PC-9 (cell line): ENCODE results near the gene CBR4. TPM values are rescaled to one million over a fixed set of nuclear protein-coding genes. Genes with fewer than 3 reads are reported as not detected.

Experiments used
- BruUV-seq: library from RNA; stranded (reverse); fragments of 400-500 nt; replicated peaks from 2 replicates; lab custom pipeline; 2021; lab: Mats Ljungman, UMichigan
- CTCF ChIA-PET: fragments of 300-600 bp; sonication (Branson Sonifier 250); formaldehyde crosslinking; loops from one replicate; lab custom pipeline; 2022; ENCODE audit warnings: antibody characterized with exemption; lab: Charles Lee
- POLR2A ChIA-PET: fragments of 300-600 bp; sonication (Branson Sonifier 250); formaldehyde crosslinking; loops from one replicate; lab custom pipeline; 2022; ENCODE audit warnings: antibody characterized with exemption; ENCODE audit not compliant: unreplicated experiment; lab: Charles Lee
- DNase-seq, 2 experiments: peaks; one replicate each; pipeline versions ENCODE4 v3.0.0 to v3.0.0-alpha.2; 2015 to 2022; ENCODE audit warnings: mixed read lengths in 1 of 2
- H2AFZ ChIP-seq: fragments of 200-600 bp; sonication (generic); 2 replicates; pipeline ENCODE4 v1.8.1; 2017; ENCODE audit warnings: antibody characterized with exemption
- H3F3A ChIP-seq: fragments of 200-600 bp; sonication (generic); 2 replicates; pipeline ENCODE4 v1.8.1; 2017; ENCODE audit warnings: antibody characterized with exemption, mild to moderate bottlenecking, low read depth; ENCODE audit not compliant: insufficient read depth
- H3K27ac ChIP-seq: fragments of 200-600 bp; sonication (generic); 2 replicates; pipeline ENCODE4 v1.6.1; 2016; ENCODE audit warnings: mixed run types
- H3K27me3 ChIP-seq: fragments of 200-600 bp; sonication (generic); 2 replicates; pipeline ENCODE4 v1.6.1; 2016; ENCODE audit warnings: low read depth, mixed run types; ENCODE audit not compliant: insufficient read depth
- H3K36me3 ChIP-seq: fragments of 200-600 bp; sonication (generic); 2 replicates; pipeline ENCODE4 v1.6.1; 2016; ENCODE audit warnings: low read depth, mixed run types
- H3K4me1 ChIP-seq: fragments of 200-600 bp; sonication (generic); replicated peaks from 2 replicates; pipeline ENCODE4 v1.6.1; 2016; ENCODE audit warnings: mixed run types; ENCODE audit not compliant: insufficient read depth
- H3K4me2 ChIP-seq: fragments of 200-600 bp; sonication (generic); 2 replicates; pipeline ENCODE4 v1.6.1; 2017; ENCODE audit warnings: mixed run types
- H3K4me3 ChIP-seq: fragments of 200-600 bp; sonication (generic); 2 replicates; pipeline ENCODE4 v1.6.1; 2016; ENCODE audit warnings: mixed run types
- H3K79me2 ChIP-seq: fragments of 200-600 bp; sonication (generic); 2 replicates; pipeline ENCODE4 v1.6.1; 2017; ENCODE audit warnings: low read depth, mixed run types
- H3K9me2 ChIP-seq: fragments of 200-600 bp; sonication (generic); 2 replicates; pipeline ENCODE4 v1.8.1; 2017; ENCODE audit warnings: mild to moderate bottlenecking; ENCODE audit not compliant: insufficient read depth
- H3K9me3 ChIP-seq: fragments of 200-600 bp; sonication (generic); 2 replicates; pipeline ENCODE4 v1.8.1; 2016; ENCODE audit warnings: low read depth; ENCODE audit not compliant: insufficient read depth
- H4K20me1 ChIP-seq: fragments of 200-600 bp; sonication (generic); 2 replicates; pipeline ENCODE4 v1.8.1; 2017; ENCODE audit not compliant: insufficient read depth
- CTCF ChIP-seq: fragments of 200-600 bp; sonication (generic); conservative IDR thresholded peaks from 2 replicates; pipeline ENCODE4 v1.6.1; 2017; ENCODE audit warnings: mixed run types, antibody characterized with exemption, mild to moderate bottlenecking, moderate library complexity
- EZH2 ChIP-seq: fragments of 200-600 bp; sonication (generic); IDR thresholded peaks from 2 replicates; pipeline ENCODE4 v1.8.0; 2017; ENCODE audit warnings: antibody characterized with exemption, low read depth
- intact Hi-C: fragments of 100-400 bp; cut with micrococcal nuclease; formaldehyde crosslinking; loops from one replicate; pipeline ENCODE4 v1.10.0; 2022; ENCODE audit not compliant: unreplicated experiment
- total RNA-seq: library from RNA; stranded (reverse); gene quantifications from 2 replicates; pipeline ENCODE4 v1.2.3, GENCODE V29; 2021

Gene CBR4
- total RNA-seq, 1 experiment from 2014 or later = 28.9 TPM

GRCh38 chr4:169058312-169058711 lies 48.3 kb upstream of the CBR4 start:
- Histone ChIP-seq H3K4me1 (no peaks in the 10 kb centered on the region), H3K27me3 (no peaks in the 10 kb centered on the region), H4K20me1 (no peaks in the 10 kb centered on the region), H3K79me2 (no peaks in the 10 kb centered on the region), H3K9me3 (no peaks in the 10 kb centered on the region), H3K4me3 (no peak overlapping the region), H3K9me2 (no peaks in the 10 kb centered on the region), H3F3A (no peaks in the 10 kb centered on the region), H3K4me2 (no peak overlapping the region), H2AFZ (no peak overlapping the region), H3K36me3 (no peaks in the 10 kb centered on the region), H3K27ac (no peak overlapping the region)
- no TSS peak for BruUV-seq
- POLR2A ChIA-PET = no interaction called here
- intact Hi-C loops = no loop called here
- DNase-seq = no peak
- TF ChIP-seq EZH2 (no peak), CTCF (no peak)
- CTCF ChIA-PET = no interaction called here

- Histone ChIP-seq H3F3A (no peaks in the 10 kb centered on the region), H3K27ac (no peak overlapping the region), H3K79me2 (no peaks in the 10 kb centered on the region), H3K4me3 (no peak overlapping the region), H3K9me2 (no peaks in the 10 kb centered on the region), H3K4me2 (no peak overlapping the region), H3K36me3 (no peaks in the 10 kb centered on the region), H2AFZ (no peak overlapping the region), H4K20me1 (no peaks in the 10 kb centered on the region), H3K4me1 (no peaks in the 10 kb centered on the region), H3K27me3 (no peaks in the 10 kb centered on the region), H3K9me3 (no peaks in the 10 kb centered on the region)
- TF ChIP-seq EZH2 (no peak), CTCF (no peak)
- intact Hi-C loops = no loop called here
- ChIA-PET CTCF (no interaction called here), POLR2A (no interaction called here)
- no TSS peak for BruUV-seq
- no peak for DNase-seq
Measured at GRCh38 chr4:169054879-169055278, 44.8 kb upstream of the CBR4 start.

- Histone ChIP-seq H3K79me2 (no peaks in the 10 kb centered on the region), H3K4me3 (no peak overlapping the region), H3K27ac (no peak overlapping the region), H3K27me3 (no peaks in the 10 kb centered on the region), H3K36me3 (no peaks in the 10 kb centered on the region), H3K4me1 (no peaks in the 10 kb centered on the region), H3K4me2 (no peak overlapping the region), H3K9me2 (no peaks in the 10 kb centered on the region), H4K20me1 (no peaks in the 10 kb centered on the region), H3K9me3 (no peaks in the 10 kb centered on the region), H2AFZ (no peak overlapping the region), H3F3A (no peaks in the 10 kb centered on the region)
- TF ChIP-seq CTCF (no peak), EZH2 (no peak)
- intact Hi-C loops = no loop called here
- POLR2A ChIA-PET = no interaction called here
- CTCF ChIA-PET = no interaction called here
- DNase-seq = no peak
- BruUV-seq = no TSS peak
Measured at GRCh38 chr4:169052594-169052945, 42.5 kb upstream of the CBR4 start.
